H1 (cell line): ENCODE data around the gene TTPAL. TPM values are rescaled to one million over a fixed set of nuclear protein-coding genes. Genes with fewer than 3 reads are reported as not detected.

Source experiments
- CTCF ChIA-PET: fragments of 300-600 bp; sonication (Branson Sonifier 250); formaldehyde crosslinking; loops from one replicate; lab custom pipeline; 2021; ENCODE audit not compliant: partially characterized antibody; lab: Charles Lee
- POLR2A ChIA-PET: fragments of 300-600 bp; sonication (Branson Sonifier 250); formaldehyde crosslinking; loops from one replicate; lab custom pipeline; 2021; ENCODE audit warnings: inconsistent platforms; ENCODE audit not compliant: partially characterized antibody; lab: Charles Lee
- DNase-seq, 2 experiments: peaks; one replicate each; pipeline versions ENCODE4 v3.0.0 to v3.0.0-alpha.2; 2010 to 2022; ENCODE audit warnings: low spot score in 2 of 2, low read depth in 1 of 2, mixed read lengths in 1 of 2
- FAIRE-seq: peaks from 2 replicates; lab custom pipeline; 2011; peaks lifted over from hg19 to GRCh38; lab: Jason Lieb, UNC
- H2AFZ ChIP-seq: 2 replicates; pipeline ENCODE4 v1.8.1; 2012; ENCODE audit warnings: low read length, inconsistent platforms
- H2AK5ac ChIP-seq: 2 replicates; pipeline ENCODE4 v1.6.1; 2013; ENCODE audit warnings: low read depth, low read length
- H2BK120ac ChIP-seq: replicated peaks from 2 replicates; pipeline ENCODE3; 2013; ENCODE audit warnings: low read depth, low read length, inconsistent platforms
- H2BK12ac ChIP-seq: 2 replicates; pipeline ENCODE4 v1.6.1; 2013; ENCODE audit warnings: low read depth, low read length
- H2BK15ac ChIP-seq: 2 replicates; pipeline ENCODE4 v1.6.1; 2013; ENCODE audit warnings: low read length
- H2BK20ac ChIP-seq: 2 replicates; pipeline ENCODE4 v1.6.1; 2013; ENCODE audit warnings: low read length
- H2BK5ac ChIP-seq: 2 replicates; pipeline ENCODE4 v1.6.1; 2013; ENCODE audit warnings: low read depth, low read length
- H3K14ac ChIP-seq: 2 replicates; pipeline ENCODE4 v1.6.1; 2013; ENCODE audit warnings: inconsistent platforms; ENCODE audit not compliant: insufficient read length
- H3K18ac ChIP-seq: 2 replicates; pipeline ENCODE4 v1.6.1; 2013; ENCODE audit warnings: low read length; ENCODE audit errors: extremely low read depth
- H3K23ac ChIP-seq: 2 replicates; pipeline ENCODE4 v1.6.1; 2013; ENCODE audit warnings: inconsistent platforms; ENCODE audit not compliant: insufficient read length
- H3K23me2 ChIP-seq: 2 replicates; pipeline ENCODE4 v1.6.1; 2013; ENCODE audit warnings: low read depth, low read length
- H3K27ac ChIP-seq: 2 replicates; pipeline ENCODE4 v1.6.1; 2011; ENCODE audit warnings: low read depth, low read length, inconsistent platforms
- H3K27me3 ChIP-seq, 4 experiments: replicated peaks in 1 of 4; 1 replicate in 1 of 4; 2 replicates in 3 of 4; pipeline versions ENCODE4 v1.6.1 to v1.8.1; 2011 to 2013; ENCODE audit warnings: low read length in 3 of 4, mild to moderate bottlenecking in 3 of 4, inconsistent platforms in 2 of 4, mixed read lengths in 2 of 4, moderate library complexity in 1 of 4; ENCODE audit not compliant: control insufficient read depth in 3 of 4, insufficient read depth in 3 of 4; ENCODE audit errors: extremely low read depth in 1 of 4
- H3K36me3 ChIP-seq, 4 experiments: 2 replicates each; pipeline versions ENCODE4 v1.6.1 to v1.8.1; 2011 to 2013; ENCODE audit warnings: mild to moderate bottlenecking in 4 of 4, low read length in 3 of 4, moderate library complexity in 2 of 4, control low read depth in 1 of 4, inconsistent platforms in 1 of 4; ENCODE audit not compliant: insufficient read depth in 4 of 4, control insufficient read depth in 2 of 4
- H3K4ac ChIP-seq: replicated peaks from 2 replicates; pipeline ENCODE3; 2013; ENCODE audit warnings: low read length, low read depth, mixed read lengths, inconsistent platforms; ENCODE audit not compliant: insufficient read length
- H3K4me1 ChIP-seq, 4 experiments: replicated peaks in 1 of 4; 1 replicate in 1 of 4; 2 replicates in 3 of 4; pipeline versions ENCODE4 v1.6.1 to v1.8.1; 2011 to 2013; ENCODE audit warnings: low read length in 3 of 4, inconsistent platforms in 2 of 4, mixed read lengths in 1 of 4; ENCODE audit not compliant: insufficient read depth in 4 of 4, control insufficient read depth in 3 of 4
- H3K4me2 ChIP-seq, 2 experiments: 2 replicates each; pipeline versions ENCODE4 v1.6.1 to v1.8.1; 2011 to 2013; ENCODE audit warnings: low read depth in 2 of 2, low read length in 2 of 2, control low read depth in 1 of 2, inconsistent platforms in 1 of 2, mild to moderate bottlenecking in 1 of 2; ENCODE audit not compliant: insufficient read depth in 1 of 2
- H3K4me3 ChIP-seq, 4 experiments: fragments of 200-600, 300-600 bp in 1 of 4; sonication (generic), shearing (Covaris generic), sonication (Bioruptor Twin) in 1 of 4; 2 replicates each; pipeline versions ENCODE4 v1.5.1 to v1.8.1; 2011 to 2016; ENCODE audit warnings: low read length in 4 of 4, low read depth in 3 of 4, control low read depth in 2 of 4, inconsistent platforms in 2 of 4, mild to moderate bottlenecking in 2 of 4, mixed read lengths in 1 of 4, moderate library complexity in 1 of 4; ENCODE audit not compliant: insufficient read depth in 2 of 4; ENCODE audit errors: extremely low read depth in 1 of 4
- H3K56ac ChIP-seq: replicated peaks from 2 replicates; pipeline ENCODE3; 2013; ENCODE audit warnings: low read depth, mild to moderate bottlenecking, mixed read lengths, low read length, inconsistent platforms; ENCODE audit not compliant: insufficient read length
- H3K79me1 ChIP-seq: 2 replicates; pipeline ENCODE4 v1.6.1; 2013; ENCODE audit warnings: low read depth, low read length, control low read depth
- H3K79me2 ChIP-seq, 2 experiments: 2 replicates each; pipeline versions ENCODE4 v1.6.1 to v1.8.1; 2012 to 2013; ENCODE audit warnings: low read length in 2 of 2, mild to moderate bottlenecking in 2 of 2, inconsistent platforms in 1 of 2; ENCODE audit not compliant: insufficient read depth in 2 of 2, control insufficient read depth in 1 of 2
- H3K9ac ChIP-seq, 4 experiments: replicated peaks in 1 of 4; 1 replicate in 1 of 4; 2 replicates in 3 of 4; pipeline versions ENCODE4 v1.6.1 to v1.8.1; 2011 to 2013; ENCODE audit warnings: low read depth in 3 of 4, low read length in 3 of 4, control low read depth in 2 of 4, mild to moderate bottlenecking in 2 of 4, moderate library complexity in 2 of 4, inconsistent platforms in 1 of 4; ENCODE audit errors: extremely low read depth in 1 of 4
- H3K9me3 ChIP-seq, 2 experiments: 2 replicates each; pipeline versions ENCODE4 v1.6.1 to v1.8.1; 2012 to 2013; ENCODE audit warnings: mild to moderate bottlenecking in 2 of 2, moderate library complexity in 2 of 2, control low read depth in 1 of 2, inconsistent platforms in 1 of 2, low read depth in 1 of 2, low read length in 1 of 2, mixed read lengths in 1 of 2; ENCODE audit not compliant: insufficient read depth in 2 of 2
- H4K20me1 ChIP-seq, 2 experiments: replicated peaks in 1 of 2; 2 replicates each; pipeline versions ENCODE3 to v1.8.1; 2011 to 2013; ENCODE audit warnings: inconsistent platforms in 2 of 2, low read length in 2 of 2, mild to moderate bottlenecking in 1 of 2; ENCODE audit not compliant: insufficient read depth in 2 of 2, control insufficient read depth in 1 of 2
- H4K5ac ChIP-seq: 2 replicates; pipeline ENCODE4 v1.6.1; 2013; ENCODE audit warnings: low read length, low read depth, mixed read lengths, inconsistent platforms; ENCODE audit not compliant: insufficient read length
- H4K8ac ChIP-seq: 2 replicates; pipeline ENCODE4 v1.8.0; 2013; ENCODE audit warnings: mild to moderate bottlenecking, moderate library complexity, low read length, inconsistent platforms; ENCODE audit not compliant: insufficient read depth; ENCODE audit errors: extremely low read depth
- H4K91ac ChIP-seq: replicated peaks from 2 replicates; pipeline ENCODE3; 2013; ENCODE audit warnings: low read length, mixed read lengths, inconsistent platforms; ENCODE audit not compliant: insufficient read length
- ASH2L ChIP-seq: fragments of 200-600, 300-600 bp; sonication (generic); IDR thresholded peaks from one replicate; pipeline ENCODE4 v1.7.1; 2017; ENCODE audit warnings: low read length
- BCL11A ChIP-seq, 2 experiments: IDR thresholded peaks; one replicate each; pipeline ENCODE4 v1.6.1; 2011; ENCODE audit warnings: low read depth in 2 of 2, low read length in 2 of 2, mild to moderate bottlenecking in 2 of 2
- GABPA ChIP-seq: IDR thresholded peaks from 2 replicates; pipeline ENCODE4 v1.6.1; 2011; ENCODE audit warnings: mild to moderate bottlenecking, low read length, moderate library complexity, borderline replicate concordance; ENCODE audit not compliant: insufficient read depth
- KDM5A ChIP-seq: fragments of 200-600 bp; IDR thresholded peaks from 2 replicates; pipeline ENCODE4 v1.7.1; 2012; ENCODE audit warnings: mild to moderate bottlenecking, low read length, inconsistent platforms, mixed read lengths
- NANOG ChIP-seq: IDR thresholded peaks from 2 replicates; pipeline ENCODE4 v1.6.1; 2011; ENCODE audit warnings: low read length, low read depth, mild to moderate bottlenecking, inconsistent platforms; ENCODE audit not compliant: insufficient read depth, poor library complexity, severe bottlenecking
- SAP30 ChIP-seq: fragments of 300-600 bp; sonication (generic); IDR thresholded peaks from 2 replicates; pipeline ENCODE4 v1.7.1; 2012; ENCODE audit warnings: low read length, moderate library complexity, mild to moderate bottlenecking, inconsistent platforms; ENCODE audit not compliant: insufficient read depth, insufficient replicate concordance
- SIRT6 ChIP-seq: IDR thresholded peaks from one replicate; pipeline ENCODE4 v1.7.1; 2012; ENCODE audit warnings: low read length, inconsistent platforms
- TBP ChIP-seq: IDR thresholded peaks from 2 replicates; pipeline ENCODE4 v1.6.1; 2011; ENCODE audit warnings: low read depth, low read length, improper control_type of control experiment
- WGBS, 2 experiments: shearing (Covaris generic) in 1 of 2; methylation state at CpG; one replicate each; pipeline versions ENCODE4 v1.1.6 to v1.1.7; 2013 to 2015; ENCODE audit warnings: low lambda C conversion rate in 2 of 2, mixed read lengths in 2 of 2, inconsistent platforms in 1 of 2, low coverage in 1 of 2, missing lambda C conversion rate in 1 of 2; ENCODE audit not compliant: insufficient replicate concordance in 2 of 2, insufficient coverage in 1 of 2, insufficient read length in 1 of 2; ENCODE audit errors: extremely low coverage in 1 of 2, missing lambda C conversion rate in 1 of 2; 5-methylcytosine and 5-hydroxymethylcytosine counted together
- polyA plus RNA-seq, 7 experiments: library from polyadenylated mRNA; depleted of rRNA in 3 of 7; stranded (reverse) in 5 of 7; unstranded in 2 of 7; fragments of >200 nt in 5 of 7; fragments of 200-250 nt in 2 of 7; gene quantifications; 1 replicate in 5 of 7; 2 replicates in 1 of 7; 4 replicates in 1 of 7; pipeline versions ENCODE4 v1.2.1 to v1.2.3, GENCODE V29; 2011 to 2013; ENCODE audit warnings: missing spikeins in 2 of 7, mixed read lengths in 2 of 7
- total RNA-seq: library from RNA; stranded (reverse); fragmentation: NEBNext Ultra II Directional; extraction: Animal tissue kit (Norgen Biotek cat#: 25700); gene quantifications from 2 replicates; pipeline ENCODE4 v1.2.1, GENCODE V29; 2021
- TF ChIP-seq, protein P1 (sequence below): IDR thresholded peaks from 2 replicates; pipeline ENCODE4 v1.6.1; 2012; ENCODE audit warnings: low read length, inconsistent platforms
- TF ChIP-seq, protein P2 (sequence below): IDR thresholded peaks from 2 replicates; pipeline ENCODE4 v1.6.1; 2012; ENCODE audit warnings: inconsistent platforms
- TF ChIP-seq, protein P3 (sequence below): IDR thresholded peaks from 2 replicates; pipeline ENCODE4 v1.6.1; 2011; ENCODE audit warnings: low read depth, mild to moderate bottlenecking, low read length; ENCODE audit not compliant: insufficient read depth

Gene TTPAL
- total and polyA plus RNA-seq, 2 of the 8 experiments (the other 6 are each of a cell fraction or from before 2014, with no cell fraction given): 2.8 to 14.0 TPM

DNA sequence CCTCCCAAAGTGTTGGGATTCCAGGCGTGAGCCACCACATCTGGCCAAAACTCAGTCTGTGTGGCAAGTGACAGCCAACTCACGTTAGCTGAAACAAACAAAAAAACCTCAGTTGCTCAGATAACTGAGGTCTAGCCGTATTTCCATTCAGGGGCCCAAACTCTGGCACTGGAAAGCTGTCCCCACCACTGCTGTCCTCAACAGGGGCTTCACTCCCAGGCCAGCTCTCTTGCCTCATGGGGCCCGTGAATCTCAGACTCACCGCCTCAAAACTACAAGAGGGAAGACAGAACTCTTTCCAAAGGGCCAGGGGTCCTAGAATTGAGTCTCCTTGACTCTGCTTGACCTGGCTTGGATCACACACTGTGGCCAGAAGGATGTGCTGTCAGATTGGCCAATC is 7.4 kb downstream of the TTPAL start:
- H3K79me2 ChIP-seq: no peaks in the 10 kb centered on the region
- H3K9ac ChIP-seq: no peak overlapping the region
- H2BK20ac ChIP-seq: no peak overlapping the region
- no peak overlapping the region for H3K27ac ChIP-seq
- FAIRE-seq (no peak), DNase-seq (no peak)
- no peak overlapping the region for H2AK5ac ChIP-seq
- ChIA-PET CTCF (interaction anchor here (0.7 kb wide), 1 partner anchor 99 kb away, joined by 3 read pairs; no protein-coding TSS in a partner anchor), POLR2A (no interaction called here)
- H2BK5ac ChIP-seq: no peak overlapping the region
- no peaks in the 10 kb centered on the region for H3K27me3 ChIP-seq
- H2AFZ ChIP-seq: no peak overlapping the region
- H3K4me3 ChIP-seq: no peak overlapping the region
- peaks cover 3 to 18% (median 8%) of the 10 kb centered on the region in 4 experiments; a peak in 6 of 8 replicates for H3K36me3 ChIP-seq
- H3K4me1 ChIP-seq: no peaks in the 10 kb centered on the region
- H2BK12ac ChIP-seq: no peak overlapping the region
- no peak overlapping the region for H3K4ac ChIP-seq
- no peak overlapping the region for H4K8ac ChIP-seq
- no peaks in the 10 kb centered on the region for H3K23me2 ChIP-seq
- no peak overlapping the region for H3K56ac ChIP-seq
- H3K18ac ChIP-seq: no peak overlapping the region
- no peaks in the 10 kb centered on the region for H3K9me3 ChIP-seq
- no peak overlapping the region for H3K14ac ChIP-seq
- H4K91ac ChIP-seq: no peak overlapping the region
- WGBS, 2 experiments: 85% methylated on average over 5 of the region's 5 CpGs; no CpG with 5 or more reads in 1 of the 2 experiments
- H3K4me2 ChIP-seq: no peak overlapping the region
- no peaks in the 10 kb centered on the region for H3K79me1 ChIP-seq
- no peak overlapping the region for H3K23ac ChIP-seq
- peaks cover 1 to 2% of the 10 kb centered on the region in 2 experiments for H4K20me1 ChIP-seq
- H2BK120ac ChIP-seq: no peak overlapping the region
- H4K5ac ChIP-seq: no peak overlapping the region
- no peak overlapping the region for H2BK15ac ChIP-seq
- no peak for TF ChIP-seq SIRT6
- no peak for TF ChIP-seq SAP30
- TF ChIP-seq, protein P1, sequence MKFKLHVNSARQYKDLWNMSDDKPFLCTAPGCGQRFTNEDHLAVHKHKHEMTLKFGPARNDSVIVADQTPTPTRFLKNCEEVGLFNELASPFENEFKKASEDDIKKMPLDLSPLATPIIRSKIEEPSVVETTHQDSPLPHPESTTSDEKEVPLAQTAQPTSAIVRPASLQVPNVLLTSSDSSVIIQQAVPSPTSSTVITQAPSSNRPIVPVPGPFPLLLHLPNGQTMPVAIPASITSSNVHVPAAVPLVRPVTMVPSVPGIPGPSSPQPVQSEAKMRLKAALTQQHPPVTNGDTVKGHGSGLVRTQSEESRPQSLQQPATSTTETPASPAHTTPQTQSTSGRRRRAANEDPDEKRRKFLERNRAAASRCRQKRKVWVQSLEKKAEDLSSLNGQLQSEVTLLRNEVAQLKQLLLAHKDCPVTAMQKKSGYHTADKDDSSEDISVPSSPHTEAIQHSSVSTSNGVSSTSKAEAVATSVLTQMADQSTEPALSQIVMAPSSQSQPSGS: no peak
- no peak for TF ChIP-seq TBP
- no peak for TF ChIP-seq GABPA
- TF ChIP-seq, protein P2, sequence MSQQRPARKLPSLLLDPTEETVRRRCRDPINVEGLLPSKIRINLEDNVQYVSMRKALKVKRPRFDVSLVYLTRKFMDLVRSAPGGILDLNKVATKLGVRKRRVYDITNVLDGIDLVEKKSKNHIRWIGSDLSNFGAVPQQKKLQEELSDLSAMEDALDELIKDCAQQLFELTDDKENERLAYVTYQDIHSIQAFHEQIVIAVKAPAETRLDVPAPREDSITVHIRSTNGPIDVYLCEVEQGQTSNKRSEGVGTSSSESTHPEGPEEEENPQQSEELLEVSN: no peak
- TF ChIP-seq KDM5A: no peak
- no peak for TF ChIP-seq NANOG
- TF ChIP-seq ASH2L: no peak
- TF ChIP-seq BCL11A (IDR thresholded peaks at IDR 0.05; ENCODE audit: low read depth in 2 of 2, low read length in 2 of 2): no peak
- TF ChIP-seq, protein P3, sequence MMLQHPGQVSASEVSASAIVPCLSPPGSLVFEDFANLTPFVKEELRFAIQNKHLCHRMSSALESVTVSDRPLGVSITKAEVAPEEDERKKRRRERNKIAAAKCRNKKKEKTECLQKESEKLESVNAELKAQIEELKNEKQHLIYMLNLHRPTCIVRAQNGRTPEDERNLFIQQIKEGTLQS: no peak
